ENCODE measurements around the gene TCFL5.

The TCFL5 gene

GRCh38 chr20:62828051-62828450, 33.6 kb downstream of the TCFL5 start:
- Histone ChIP-seq H3K4me1 (ENCODE audit: control insufficient read depth, insufficient read depth, low read length) (peaks cover 16% of the 10 kb centered on the region), H3K36me3 (ENCODE audit: control insufficient read depth, insufficient read depth, low read length) (peaks cover 21% of the 10 kb centered on the region; the same call in 1 of the 2 replicates), H3K27me3 (ENCODE audit: control insufficient read depth, insufficient read depth, low read length) (no peaks in the 10 kb centered on the region), H3K4me3 (ENCODE audit: low read length) (no peak overlapping the region), H3K27ac (ENCODE audit: low read length) (no peak overlapping the region), H3K9me3 (ENCODE audit: control insufficient read depth, insufficient read depth, low read length) (no peaks in the 10 kb centered on the region)
- no peak for DNase-seq (ENCODE audit: low read depth, low spot score)
- WGBS (ENCODE audit: insufficient coverage, insufficient read length) = no CpG with 5 or more reads among the region's 9 CpGs

- WGBS (ENCODE audit: insufficient coverage, insufficient read length) = no CpG with 5 or more reads among the region's 29 CpGs
- DNase-seq (ENCODE audit: low read depth, low spot score) = no peak
- H3K9me3 ChIP-seq (ENCODE audit: control insufficient read depth, insufficient read depth, low read length) = no peaks in the 10 kb centered on the region
- H3K4me3 ChIP-seq (ENCODE audit: low read length) = no peak overlapping the region
- peaks cover 19% of the 10 kb centered on the region; the same call in 1 of the 2 replicates for H3K36me3 ChIP-seq (ENCODE audit: control insufficient read depth, insufficient read depth, low read length)
- no peak overlapping the region for H3K27ac ChIP-seq (ENCODE audit: low read length)
- H3K27me3 ChIP-seq (ENCODE audit: control insufficient read depth, insufficient read depth, low read length) = no peaks in the 10 kb centered on the region
- H3K4me1 ChIP-seq (ENCODE audit: control insufficient read depth, insufficient read depth, low read length) = peaks cover 13% of the 10 kb centered on the region
Observed at GRCh38 chr20:62827311-62828038, 34.1 kb downstream of the TCFL5 start.

GRCh38 chr20:62826646-62827310, 34.8 kb downstream of the TCFL5 start:
- no peaks in the 10 kb centered on the region for H3K9me3 ChIP-seq (ENCODE audit: control insufficient read depth, insufficient read depth, low read length)
- H3K27ac ChIP-seq (ENCODE audit: low read length) = no peak overlapping the region
- peaks cover 19% of the 10 kb centered on the region; the same call in 1 of the 2 replicates for H3K36me3 ChIP-seq (ENCODE audit: control insufficient read depth, insufficient read depth, low read length)
- H3K4me3 ChIP-seq (ENCODE audit: low read length) = no peak overlapping the region
- WGBS (ENCODE audit: insufficient coverage, insufficient read length) = no CpG with 5 or more reads among the region's 24 CpGs
- no peaks in the 10 kb centered on the region for H3K27me3 ChIP-seq (ENCODE audit: control insufficient read depth, insufficient read depth, low read length)
- peaks cover 13% of the 10 kb centered on the region for H3K4me1 ChIP-seq (ENCODE audit: control insufficient read depth, insufficient read depth, low read length)
- no peak for DNase-seq (ENCODE audit: low read depth, low spot score)

GRCh38 chr20:62825986-62826645, 35.5 kb downstream of the TCFL5 start:
- H3K4me1 ChIP-seq (ENCODE audit: control insufficient read depth, insufficient read depth, low read length) = peaks cover 13% of the 10 kb centered on the region
- no CpG with 5 or more reads among the region's 27 CpGs for WGBS (ENCODE audit: insufficient coverage, insufficient read length)
- no peak overlapping the region for H3K4me3 ChIP-seq (ENCODE audit: low read length)
- no peak for DNase-seq (ENCODE audit: low read depth, low spot score)
- peaks cover 17% of the 10 kb centered on the region; the same call in 1 of the 2 replicates for H3K36me3 ChIP-seq (ENCODE audit: control insufficient read depth, insufficient read depth, low read length)
- H3K9me3 ChIP-seq (ENCODE audit: control insufficient read depth, insufficient read depth, low read length) = no peaks in the 10 kb centered on the region
- H3K27me3 ChIP-seq (ENCODE audit: control insufficient read depth, insufficient read depth, low read length) = no peaks in the 10 kb centered on the region
- no peak overlapping the region for H3K27ac ChIP-seq (ENCODE audit: low read length)

DNA sequence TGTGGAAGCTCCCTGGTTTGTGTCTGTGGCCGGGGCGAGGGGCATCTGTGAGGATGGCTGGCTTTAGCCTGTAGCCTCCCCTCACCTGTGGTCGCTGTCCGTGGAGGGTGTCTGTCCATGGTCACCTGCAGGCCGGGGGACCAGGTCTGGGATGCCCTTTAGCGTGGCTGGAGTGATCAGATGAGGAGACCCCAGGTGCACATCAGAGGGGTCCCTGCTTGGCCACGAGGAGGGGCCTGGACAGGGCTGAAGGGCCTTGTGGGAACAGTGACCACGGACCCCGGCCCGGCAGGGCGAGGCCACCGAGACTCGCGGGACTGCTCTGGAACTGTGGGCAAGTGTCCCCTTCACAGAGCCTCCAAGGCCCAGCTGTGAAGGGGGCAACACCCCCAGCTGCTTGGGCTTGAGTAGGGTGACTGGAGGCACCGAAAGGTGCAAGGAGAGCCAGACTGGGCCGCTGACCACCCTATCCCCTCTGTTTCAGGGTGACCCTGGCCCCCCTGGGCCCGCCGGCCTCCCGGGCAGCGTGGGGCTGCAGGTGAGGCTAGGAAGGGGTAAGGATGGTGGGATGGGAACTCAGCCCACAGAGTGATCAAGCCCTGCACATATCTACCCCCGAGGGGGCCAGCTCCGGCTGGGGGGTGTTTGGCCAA, 36.2 kb downstream of the TCFL5 start:
- no peak for DNase-seq (ENCODE audit: low read depth, low spot score)
- WGBS (ENCODE audit: insufficient coverage, insufficient read length) = no CpG with 5 or more reads among the region's 22 CpGs
- Histone ChIP-seq H3K4me1 (ENCODE audit: control insufficient read depth, insufficient read depth, low read length) (peaks cover 13% of the 10 kb centered on the region), H3K9me3 (ENCODE audit: control insufficient read depth, insufficient read depth, low read length) (no peaks in the 10 kb centered on the region), H3K4me3 (ENCODE audit: low read length) (no peak overlapping the region), H3K27ac (ENCODE audit: low read length) (no peak overlapping the region), H3K36me3 (ENCODE audit: control insufficient read depth, insufficient read depth, low read length) (peaks cover 16% of the 10 kb centered on the region; the same call in 1 of the 2 replicates), H3K27me3 (ENCODE audit: control insufficient read depth, insufficient read depth, low read length) (no peaks in the 10 kb centered on the region)

GRCh38 chr20:62824476-62825332, 36.9 kb downstream of the TCFL5 start:
- Histone ChIP-seq H3K4me1 (ENCODE audit: control insufficient read depth, insufficient read depth, low read length) (peaks cover 13% of the 10 kb centered on the region), H3K9me3 (ENCODE audit: control insufficient read depth, insufficient read depth, low read length) (no peaks in the 10 kb centered on the region), H3K27me3 (ENCODE audit: control insufficient read depth, insufficient read depth, low read length) (no peaks in the 10 kb centered on the region), H3K4me3 (ENCODE audit: low read length) (no peak overlapping the region), H3K27ac (ENCODE audit: low read length) (no peak overlapping the region), H3K36me3 (ENCODE audit: control insufficient read depth, insufficient read depth, low read length) (peaks cover 15% of the 10 kb centered on the region; the same call in 1 of the 2 replicates)
- no CpG with 5 or more reads among the region's 36 CpGs for WGBS (ENCODE audit: insufficient coverage, insufficient read length)
- DNase-seq (ENCODE audit: low read depth, low spot score) = no peak

GRCh38 chr20:62823688-62824475, 37.7 kb downstream of the TCFL5 start:
- no peak overlapping the region for H3K4me3 ChIP-seq (ENCODE audit: low read length)

GRCh38 chr20:62822788-62823651, 38.6 kb downstream of the TCFL5 start:
- Histone ChIP-seq H3K36me3 (ENCODE audit: control insufficient read depth, insufficient read depth, low read length) (peaks cover 14% of the 10 kb centered on the region; the same call in 1 of the 2 replicates), H3K27me3 (ENCODE audit: control insufficient read depth, insufficient read depth, low read length) (no peaks in the 10 kb centered on the region), H3K4me1 (ENCODE audit: control insufficient read depth, insufficient read depth, low read length) (peaks cover 15% of the 10 kb centered on the region), H3K4me3 (ENCODE audit: low read length) (no peak overlapping the region), H3K27ac (ENCODE audit: low read length) (no peak overlapping the region), H3K9me3 (ENCODE audit: control insufficient read depth, insufficient read depth, low read length) (no peaks in the 10 kb centered on the region)
- no peak for DNase-seq (ENCODE audit: low read depth, low spot score)
- WGBS (ENCODE audit: insufficient coverage, insufficient read length) = no CpG with 5 or more reads among the region's 24 CpGs

More at GRCh38 chr20:62823688-62824475, 37.7 kb downstream of the TCFL5 start:
- no peaks in the 10 kb centered on the region for H3K9me3 ChIP-seq (ENCODE audit: control insufficient read depth, insufficient read depth, low read length)
- no CpG with 5 or more reads among the region's 38 CpGs for WGBS (ENCODE audit: insufficient coverage, insufficient read length)
- no peak for DNase-seq (ENCODE audit: low read depth, low spot score)
- H3K36me3 ChIP-seq (ENCODE audit: control insufficient read depth, insufficient read depth, low read length) = peaks cover 17% of the 10 kb centered on the region; the same call in 1 of the 2 replicates
- H3K4me1 ChIP-seq (ENCODE audit: control insufficient read depth, insufficient read depth, low read length) = peaks cover 13% of the 10 kb centered on the region
- no peaks in the 10 kb centered on the region for H3K27me3 ChIP-seq (ENCODE audit: control insufficient read depth, insufficient read depth, low read length)
- H3K27ac ChIP-seq (ENCODE audit: low read length) = no peak overlapping the region
